GM18505 (cell line): Measurements from ENCODE around the gene RNASET2.

Experiments
- ATAC-seq: cut with Tn5 transposase; IDR thresholded peaks from one replicate; pipeline ENCODE4 v1.9.1; 2021; ENCODE audit not compliant: unreplicated experiment
- POLR2A ChIP-seq: IDR thresholded peaks from 4 replicates; pipeline ENCODE4 v1.6.1; 2011; ENCODE audit warnings: borderline replicate concordance; ENCODE audit not compliant: insufficient read depth, insufficient read length; ENCODE audit errors: extremely low read depth

Gene RNASET2

DNA sequence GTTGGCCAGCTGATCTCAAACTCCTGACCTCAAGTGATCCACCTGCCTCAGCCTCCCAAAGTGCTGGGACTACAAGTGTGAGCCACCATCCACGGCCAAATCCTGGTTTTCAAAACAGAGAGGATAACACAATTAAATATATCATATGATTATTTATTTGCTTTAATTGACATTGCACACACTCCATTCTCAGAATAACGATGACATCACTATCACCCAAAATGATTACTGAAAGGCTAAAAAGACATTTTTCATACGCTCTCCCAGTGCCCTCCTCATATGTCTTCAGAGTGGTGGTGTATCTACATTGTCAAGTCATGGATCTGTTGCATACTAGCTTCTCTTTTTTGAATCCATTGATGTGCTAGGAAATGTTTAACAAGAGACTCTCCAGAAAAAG, 24.4 kb upstream of the RNASET2 start:
- TF ChIP-seq POLR2A, result no peak
- no peak for ATAC-seq

DNA sequence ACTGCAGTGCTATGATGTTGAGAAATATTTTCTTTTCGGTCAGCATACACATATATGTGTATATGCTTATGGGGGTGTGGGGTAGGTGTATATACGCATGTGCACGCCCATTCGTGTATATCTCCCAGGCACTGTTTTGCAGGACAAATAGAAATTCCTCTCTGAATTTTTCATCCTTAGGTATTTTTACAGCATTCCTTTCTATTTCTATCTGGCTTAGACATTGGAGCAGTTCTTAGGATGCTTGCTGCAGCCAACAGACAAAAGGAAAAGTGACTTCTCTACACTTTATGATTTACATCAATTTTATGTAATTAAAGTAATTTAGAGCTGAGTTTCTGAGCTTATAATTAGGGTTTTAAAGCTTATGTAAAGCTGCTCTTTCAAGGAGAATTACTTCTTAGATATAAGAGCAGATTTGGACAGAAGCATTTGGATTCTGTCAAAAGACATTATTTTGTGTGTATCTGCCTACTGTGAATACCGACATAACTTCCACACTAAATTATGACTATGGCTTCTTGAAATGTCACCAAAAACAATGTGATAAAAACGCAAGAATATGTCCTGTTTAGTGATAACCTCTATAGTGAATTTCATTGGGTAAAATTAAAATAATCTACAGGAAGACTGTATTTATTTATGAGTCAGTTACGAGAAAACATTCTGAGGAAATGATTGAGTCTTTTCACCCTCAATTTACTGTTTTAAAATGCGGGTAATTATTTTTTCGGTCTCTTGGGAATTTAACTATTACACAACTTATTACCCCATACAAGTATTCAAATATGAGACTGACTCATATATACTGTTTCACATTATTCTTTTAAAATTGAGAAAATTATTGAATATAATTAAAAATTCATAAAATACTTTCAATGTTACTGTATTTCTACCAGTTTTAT, 21.5 kb upstream of the RNASET2 start:
- no peak for ATAC-seq
- TF ChIP-seq POLR2A, result no peak

DNA sequence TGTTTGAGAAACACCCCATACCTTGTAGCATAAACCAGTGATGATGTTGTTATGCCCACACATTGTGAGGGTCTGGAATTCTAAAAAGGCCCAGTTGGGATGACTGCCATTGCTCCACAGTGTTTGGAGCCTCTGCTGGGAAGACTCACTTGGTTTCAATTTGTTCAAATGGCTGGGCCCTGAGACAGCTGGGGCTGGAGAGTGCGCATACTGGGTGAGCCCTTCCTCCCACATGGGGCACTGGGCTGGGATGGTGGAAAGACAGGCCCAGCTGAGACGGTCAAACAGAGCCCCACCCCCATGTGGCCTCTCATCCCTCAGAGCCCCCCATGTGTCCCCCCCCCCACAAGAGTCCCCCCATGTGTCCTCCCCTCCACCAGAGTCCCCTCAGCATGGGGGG, 20.3 kb upstream of the RNASET2 start:
- ATAC-seq, result no peak

DNA sequence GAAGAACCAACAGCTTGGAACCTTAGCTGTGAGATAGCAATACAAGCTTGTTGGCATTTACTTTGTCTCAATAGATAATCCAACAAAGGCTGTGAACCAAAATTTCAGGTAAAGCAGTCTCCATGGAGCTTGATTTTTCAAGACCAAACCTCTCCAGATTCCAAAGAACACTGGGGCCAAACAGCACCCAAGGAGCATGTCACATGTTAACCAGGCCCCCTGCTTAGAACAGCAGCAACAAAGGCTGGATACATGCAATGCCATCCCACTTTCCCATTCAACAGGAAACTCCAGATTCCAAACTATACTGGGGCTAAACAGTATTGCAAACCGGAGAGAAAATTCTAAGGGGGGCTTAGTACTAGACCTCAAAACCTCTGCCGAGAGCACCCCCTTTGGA, 15.8 kb upstream of the RNASET2 start:
- no peak for ATAC-seq
- no peak for TF ChIP-seq POLR2A

More for the DNA sequence above, 20.3 kb upstream of the RNASET2 start:
- no peak for TF ChIP-seq POLR2A

DNA sequence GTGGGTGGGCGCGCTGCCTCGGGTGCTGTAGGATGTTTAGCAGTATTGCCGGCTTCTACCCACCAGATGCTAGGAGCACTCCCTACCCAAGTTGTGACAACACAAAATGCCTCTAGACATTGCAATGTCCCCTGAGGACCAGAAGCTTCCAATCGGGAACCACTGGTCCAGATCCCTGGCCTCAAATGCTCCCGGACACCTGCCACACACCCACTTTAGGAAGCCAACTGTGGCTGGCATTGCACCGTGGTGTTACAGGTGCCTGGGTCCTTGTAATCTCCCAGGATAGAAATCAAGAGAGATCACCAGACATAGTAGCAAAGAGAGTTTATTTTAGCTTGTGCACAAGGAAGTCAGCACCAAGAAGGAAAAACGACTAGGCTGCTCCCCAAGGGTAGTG, 14.9 kb upstream of the RNASET2 start:
- TF ChIP-seq POLR2A, result no peak
- ATAC-seq, result no peak

DNA sequence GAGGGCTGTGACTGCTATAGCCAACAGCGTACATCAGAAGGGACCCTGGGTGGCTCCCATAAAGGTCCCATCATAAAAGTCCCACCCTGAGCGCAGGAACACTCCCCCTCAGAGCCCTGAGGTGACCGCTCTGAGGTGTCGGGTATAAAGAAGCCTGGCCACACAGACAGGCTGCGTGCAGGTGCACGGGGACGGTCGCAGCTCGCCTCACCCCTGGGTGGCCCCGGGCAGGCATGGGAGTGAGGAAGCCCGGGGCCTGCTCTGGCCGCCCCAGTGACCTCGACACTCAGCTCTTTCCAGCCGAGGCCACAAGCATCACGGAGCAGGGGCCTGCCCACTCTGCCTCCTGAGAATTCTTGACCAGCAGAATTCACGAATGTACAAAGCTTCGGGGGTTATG, 14.4 kb upstream of the RNASET2 start:
- ATAC-seq, result no peak
- no peak for TF ChIP-seq POLR2A

DNA sequence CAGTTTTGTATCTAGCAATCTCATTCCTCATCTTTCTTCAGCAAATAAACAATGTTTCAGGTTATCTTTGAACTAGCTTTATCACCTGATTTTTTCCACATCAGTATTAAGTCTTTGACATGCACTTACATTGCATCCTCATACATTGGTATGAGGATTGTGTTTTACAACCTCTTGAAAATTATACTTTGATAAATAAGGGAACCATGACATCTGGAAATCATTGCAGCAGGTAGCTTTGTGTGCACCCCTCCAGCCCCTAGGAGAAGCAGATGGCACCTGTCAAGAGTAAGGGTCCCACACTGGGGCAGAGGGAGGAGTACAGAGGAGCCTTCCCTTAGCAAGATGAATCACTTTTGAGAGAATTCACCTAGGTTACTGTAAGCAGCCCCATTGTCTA, 13.7 kb upstream of the RNASET2 start:
- no peak for ATAC-seq

DNA sequence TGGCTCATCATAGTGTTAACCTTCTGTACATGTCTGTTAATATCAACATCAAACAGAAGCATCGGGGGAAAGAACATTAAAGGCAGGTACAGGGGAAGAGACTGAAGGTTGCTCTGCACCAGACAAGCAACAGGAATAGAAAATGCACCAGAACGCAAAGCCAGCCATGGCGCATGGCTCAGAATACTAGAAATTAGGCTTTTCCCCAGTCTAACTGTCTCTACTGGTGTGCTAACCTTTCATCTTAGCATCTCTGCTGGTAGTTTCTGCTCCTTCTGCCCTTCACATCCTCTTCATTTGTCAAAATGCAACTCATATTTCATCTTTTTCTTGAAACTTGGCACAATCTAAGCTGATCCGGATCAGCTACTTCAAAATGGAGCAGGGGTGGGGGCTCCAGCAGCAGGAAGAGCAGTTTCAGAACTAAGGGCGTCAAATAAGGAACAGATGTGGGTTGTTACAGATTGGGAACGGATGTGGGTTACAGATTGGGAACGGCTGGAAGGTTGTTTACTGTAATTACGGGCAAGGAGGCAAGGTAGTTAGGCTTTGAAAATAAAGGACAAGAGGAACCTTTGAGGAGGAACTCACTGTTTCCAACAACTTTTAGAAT, 13.1 kb upstream of the RNASET2 start:
- no peak for TF ChIP-seq POLR2A
- ATAC-seq, result no peak

More for the DNA sequence above, 13.7 kb upstream of the RNASET2 start:
- no peak for TF ChIP-seq POLR2A

DNA sequence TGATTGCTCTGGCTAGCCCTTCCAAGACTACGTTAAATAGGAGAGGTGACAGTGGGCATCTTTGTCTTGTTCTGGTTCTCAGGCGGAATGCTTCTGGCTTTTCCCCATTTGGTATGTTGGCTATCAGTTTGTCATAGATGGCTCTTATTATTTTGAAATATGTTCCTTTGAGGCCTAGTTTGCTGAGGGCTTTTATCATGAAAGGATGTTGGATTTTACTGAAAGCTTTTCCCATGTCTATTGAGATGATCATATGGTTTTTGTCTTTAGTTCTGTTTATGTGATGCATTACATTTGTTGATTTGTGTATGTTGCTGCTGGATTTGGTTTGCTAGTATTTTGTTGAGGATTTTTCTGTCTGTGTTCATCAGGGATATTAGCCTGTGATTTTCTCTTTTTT, 9.9 kb upstream of the RNASET2 start:
- no peak for ATAC-seq
- TF ChIP-seq POLR2A, result no peak

DNA sequence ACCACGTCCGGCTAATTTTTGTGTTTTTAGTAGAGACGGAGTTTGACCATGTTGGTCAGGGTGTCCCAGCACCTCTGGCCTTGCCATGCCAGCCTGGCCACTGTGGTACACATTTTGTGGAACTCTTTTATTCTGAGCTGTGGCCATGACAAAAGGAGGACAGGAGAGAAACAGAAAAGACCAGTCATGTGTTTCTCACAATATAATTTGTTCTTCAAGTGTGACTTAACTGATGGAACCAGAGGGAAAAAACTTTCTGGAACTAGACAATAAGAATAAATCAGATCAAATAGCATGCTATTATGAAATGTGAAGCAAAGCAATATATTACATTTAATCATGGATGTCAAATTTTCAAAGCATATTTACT, 4.2 kb upstream of the RNASET2 start:
- no peak for TF ChIP-seq POLR2A
- no peak for ATAC-seq

DNA sequence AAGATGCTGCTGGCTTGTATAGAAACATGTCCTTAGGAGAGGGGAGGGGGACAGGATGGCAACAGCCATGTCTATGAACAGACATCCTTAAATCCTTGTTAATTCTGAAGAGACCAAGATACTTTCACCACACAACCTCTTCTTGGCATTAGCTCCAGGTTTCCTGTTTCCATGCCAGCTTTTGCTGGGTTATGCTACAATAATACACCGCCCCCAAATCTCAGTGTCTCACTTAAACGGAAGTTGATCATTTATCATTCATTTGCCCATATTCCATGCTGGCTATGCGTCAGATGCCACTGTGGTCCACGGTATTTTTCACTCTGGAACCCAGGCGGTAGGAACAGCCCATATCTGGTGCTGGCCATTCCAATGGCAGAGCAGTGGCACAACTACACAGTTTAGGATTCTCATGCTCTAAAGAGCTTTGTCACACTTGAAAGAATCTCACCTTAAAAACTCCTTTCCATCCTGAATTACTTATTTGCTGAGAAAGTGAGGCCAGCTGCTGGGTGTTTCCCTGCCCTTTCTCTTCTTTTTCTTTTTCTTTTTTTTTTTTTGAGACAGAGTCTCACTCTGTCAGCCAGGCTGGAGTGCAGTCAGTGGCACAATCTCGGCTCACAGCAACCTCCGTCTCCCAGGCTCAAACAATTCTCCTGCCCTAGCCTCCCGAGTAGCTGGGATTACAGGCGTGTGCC, 3.7 kb upstream of the RNASET2 start:
- no peak for ATAC-seq
- TF ChIP-seq POLR2A, result no peak

DNA sequence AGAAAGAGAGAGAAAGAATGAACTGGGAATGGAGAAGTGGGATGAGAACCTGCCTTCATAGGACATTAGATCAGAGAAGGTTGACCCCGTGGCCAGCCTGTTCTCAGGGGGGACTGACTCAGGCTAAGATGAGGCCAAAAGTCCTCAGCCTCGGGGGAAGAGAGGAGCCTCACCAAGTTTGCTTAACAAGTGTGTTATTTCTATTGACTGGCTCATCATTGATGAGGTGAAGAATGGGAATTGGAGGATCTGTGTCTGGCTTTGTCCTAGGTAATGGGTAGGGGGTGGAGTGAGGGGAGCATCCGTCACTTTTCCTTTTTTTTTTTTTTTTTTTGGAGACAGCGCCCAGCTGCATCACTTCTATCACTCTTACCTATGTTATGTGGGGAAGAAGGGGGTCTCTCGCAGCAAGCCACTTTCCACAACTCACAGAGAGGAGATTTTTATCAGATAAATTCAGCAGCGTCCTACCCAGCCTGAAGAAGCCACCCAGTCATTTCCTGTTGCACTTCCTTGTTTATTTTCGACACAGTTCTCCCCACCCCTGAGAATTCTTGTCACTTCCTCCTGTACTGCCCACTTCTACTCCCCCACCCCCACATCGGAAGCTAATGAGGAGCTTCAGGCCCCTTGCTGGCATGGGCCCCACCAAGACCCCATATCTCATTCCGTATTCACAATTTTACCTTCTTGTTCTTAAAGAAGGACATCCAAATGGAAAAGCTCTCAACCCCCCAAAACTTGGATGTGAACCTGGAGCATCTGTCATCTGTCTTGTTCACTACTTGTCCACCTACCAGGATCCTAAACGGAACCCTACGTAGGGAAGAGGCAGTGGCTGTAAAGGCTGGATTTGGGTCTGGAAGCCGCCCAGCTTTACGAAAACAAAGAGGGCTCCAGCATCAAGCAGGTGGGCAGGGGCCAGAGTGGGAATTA, 2.8 kb upstream of the RNASET2 start:
- no peak for ATAC-seq
- TF ChIP-seq POLR2A, result no peak

DNA sequence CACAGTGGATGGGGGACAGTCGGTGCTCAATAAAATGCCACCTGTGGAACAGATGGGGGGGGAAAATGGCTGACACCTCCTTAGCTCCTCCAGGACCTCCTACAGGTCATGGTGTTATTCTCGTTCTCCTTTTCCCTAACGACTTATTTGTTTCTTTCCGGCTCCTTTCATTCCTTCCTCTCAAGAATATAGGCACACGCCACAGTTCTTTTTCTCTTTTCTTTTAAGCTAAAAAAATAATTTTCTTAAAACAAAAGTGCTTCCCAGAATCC, 1.4 kb upstream of the RNASET2 start:
- TF ChIP-seq POLR2A, result no peak
- ATAC-seq, result no peak
